Measurements from ENCODE around the gene PKP4. TPM values are rescaled to one million over a fixed set of nuclear protein-coding genes. Genes with fewer than 3 reads are reported as not detected.

Gene PKP4
- total and polyA plus RNA-seq, 2 donors (not counting 1 experiment from before 2014, with no cell fraction given) = 2.0 to 13.3 TPM

- no peaks in the 10 kb centered on the region for H3K36me3 ChIP-seq (replicated peaks in 1 of 2; ENCODE audit: control extremely low read depth in 1 of 2, control insufficient read depth in 1 of 2, extremely low read depth in 1 of 2, insufficient read depth in 2 of 2, low read length in 1 of 2)
- H3K27me3 Mint-ChIP-seq = peaks cover 18% of the 10 kb centered on the region
- POLR2A ChIA-PET = no interaction called here
- peaks cover 0 to 25% (median 9%) of the 10 kb centered on the region in 4 experiments for H3K27me3 ChIP-seq (replicated peaks in 1 of 4; ENCODE audit: control extremely low read depth in 1 of 4, control insufficient read depth in 3 of 4, insufficient read depth in 4 of 4, low read length in 3 of 4)
- DNase-seq (peak; percentile 76), ATAC-seq (ENCODE audit: low read depth) (peak; percentile 32)
- CTCF ChIA-PET = interaction anchor here (1.0 to 1.7 kb wide), 3 partner anchors 8 to 278 kb away, joined by 3 to 6 read pairs (median 5); no protein-coding TSS in a partner anchor
- no peaks in the 10 kb centered on the region for H4K20me1 ChIP-seq (ENCODE audit: control insufficient read depth, insufficient read depth, low read length, poor library complexity, severe bottlenecking)
- H3K27ac ChIP-seq (ENCODE audit: low read length in 2 of 2) = peak overlapping the region in 1 of 2 donors; percentile 7
- peak overlapping the region; percentile 31 to 83 (median 69) for H3K4me3 ChIP-seq (ENCODE audit: control extremely low read depth in 1 of 5, extremely low read depth in 1 of 5, insufficient read depth in 1 of 5, low read depth in 2 of 5, low read length in 4 of 5)
- no peaks in the 10 kb centered on the region for H3K79me2 ChIP-seq (ENCODE audit: control insufficient read depth, insufficient read depth, low read length)
- H3K4me2 ChIP-seq (replicated peaks; ENCODE audit: low read depth, low read length, poor library complexity, severe bottlenecking) = peak overlapping the region; percentile 93
- no peak for TF ChIP-seq EZH2 (IDR thresholded peaks at IDR 0.05; ENCODE audit: borderline replicate concordance, insufficient read depth, low read depth, low read length, poor library complexity, severe bottlenecking)
- TF ChIP-seq CTCF (IDR thresholded peaks at IDR 0.05) = peak; percentile 30
- peaks cover 12 to 16% of the 10 kb centered on the region in 2 donors for H3K4me1 ChIP-seq (ENCODE audit: control insufficient read depth in 2 of 2, insufficient read depth in 2 of 2, low read length in 2 of 2)
- under 1% methylated on average over 59 of the region's 61 CpGs for WGBS (ENCODE audit: insufficient coverage)
- H3K4me3 Mint-ChIP-seq = peak overlapping the region; percentile 90
- peak overlapping the region; percentile 90 for H2AFZ ChIP-seq (ENCODE audit: insufficient read depth, low read depth, low read length, poor library complexity, severe bottlenecking)
- intact Hi-C loops (cut with micrococcal nuclease) = loop anchor here (5.0 to 10.0 kb wide), 4 partner anchors 266 to 1444 kb away; partner anchors contain the start of genes ACVR1, LY75 and WDSUB1
- H3K9me3 Mint-ChIP-seq (ENCODE audit: insufficient read depth) = no peaks in the 10 kb centered on the region
- peak overlapping the region; percentile 70 for H3K9ac ChIP-seq (ENCODE audit: low read length)
- H3K27ac Mint-ChIP-seq = peak overlapping the region; percentile 69
- H3K9me3 ChIP-seq (ENCODE audit: control extremely low read depth in 1 of 3, control insufficient read depth in 2 of 3, insufficient read depth in 1 of 3, low read length in 2 of 3) = no peaks in the 10 kb centered on the region
- peaks cover 17% of the 10 kb centered on the region for H3K4me1 Mint-ChIP-seq
These were observed 1.3 kb downstream of the PKP4 start for GRCh38 chr2:158457826-158458616.

GRCh38 chr2:158458617-158458920 is 1.8 kb downstream of the PKP4 start:
- Histone ChIP-seq H4K20me1 (ENCODE audit: control insufficient read depth, insufficient read depth, low read length, poor library complexity, severe bottlenecking) (no peaks in the 10 kb centered on the region), H3K36me3 (replicated peaks in 1 of 2; ENCODE audit: control extremely low read depth in 1 of 2, control insufficient read depth in 1 of 2, extremely low read depth in 1 of 2, insufficient read depth in 2 of 2, low read length in 1 of 2) (no peaks in the 10 kb centered on the region), H3K4me2 (replicated peaks; ENCODE audit: low read depth, low read length, poor library complexity, severe bottlenecking) (peak overlapping the region; percentile 93), H3K27me3 (replicated peaks in 1 of 4; ENCODE audit: control extremely low read depth in 1 of 4, control insufficient read depth in 3 of 4, insufficient read depth in 4 of 4, low read length in 3 of 4) (peaks cover 0 to 19% (median 7%) of the 10 kb centered on the region in 4 experiments), H3K4me1 (ENCODE audit: control insufficient read depth in 2 of 2, insufficient read depth in 2 of 2, low read length in 2 of 2) (peaks cover 12 to 16% of the 10 kb centered on the region in 2 donors), H3K27ac (ENCODE audit: low read length in 2 of 2) (no peak overlapping the region), H3K9ac (ENCODE audit: low read length) (peak overlapping the region; percentile 70), H3K79me2 (ENCODE audit: control insufficient read depth, insufficient read depth, low read length) (no peaks in the 10 kb centered on the region), H3K9me3 (ENCODE audit: control extremely low read depth in 1 of 3, control insufficient read depth in 2 of 3, insufficient read depth in 1 of 3, low read length in 2 of 3) (no peaks in the 10 kb centered on the region), H3K4me3 (ENCODE audit: control extremely low read depth in 1 of 5, extremely low read depth in 1 of 5, insufficient read depth in 1 of 5, low read depth in 2 of 5, low read length in 4 of 5) (peak overlapping the region in 4 of 5 experiments; percentile 57 to 83 (median 70)), H2AFZ (ENCODE audit: insufficient read depth, low read depth, low read length, poor library complexity, severe bottlenecking) (peak overlapping the region; percentile 90)
- Mint-ChIP-seq H3K4me1 (peaks cover 17% of the 10 kb centered on the region), H3K27me3 (peaks cover 16% of the 10 kb centered on the region), H3K27ac (no peak overlapping the region), H3K9me3 (ENCODE audit: insufficient read depth) (no peaks in the 10 kb centered on the region), H3K4me3 (peak overlapping the region; percentile 90)
- ChIA-PET POLR2A (no interaction called here), CTCF (interaction anchor here (1.0 to 1.7 kb wide), 3 partner anchors 9 to 279 kb away, joined by 3 to 6 read pairs (median 5); no protein-coding TSS in a partner anchor)
- no peak for ATAC-seq (ENCODE audit: low read depth)
- TF ChIP-seq EZH2 (IDR thresholded peaks at IDR 0.05; ENCODE audit: borderline replicate concordance, insufficient read depth, low read depth, low read length, poor library complexity, severe bottlenecking) (no peak), CTCF (IDR thresholded peaks at IDR 0.05) (no peak)
- intact Hi-C loops (cut with micrococcal nuclease) = loop anchor here (5.0 to 10.0 kb wide), 4 partner anchors 266 to 1444 kb away; partner anchors contain the start of genes ACVR1, LY75 and WDSUB1
- no peak for DNase-seq
- WGBS (ENCODE audit: insufficient coverage) = no CpG with 5 or more reads among the region's 9 CpGs
